Thymus (tissue), 11 donors: ENCODE results near the gene CCL4L2. TPM values are rescaled to one million over a fixed set of nuclear protein-coding genes. Genes with fewer than 3 reads are reported as not detected.
"Not testable (repeated sequence)": the region's sequence is repeated elsewhere in the genome, so short reads cannot be mapped to it uniquely, and the experiment has no call there.

ENCODE experiments used
- DNase-seq, 9 donors: peaks; one replicate each; pipeline ENCODE4 v3.0.0-alpha.2; 2013; ENCODE audit warnings: low spot score in 9 of 9, low read depth in 6 of 9, missing footprints in 1 of 9
- H3K27ac ChIP-seq, 2 donors: one replicate each; pipeline ENCODE4 v1.5.1; 2013; ENCODE audit warnings: control low read depth in 1 of 2, low read depth in 1 of 2, low read length in 1 of 2, mild to moderate bottlenecking in 1 of 2, moderate library complexity in 1 of 2
- H3K27me3 ChIP-seq, 2 donors: one replicate each; pipeline ENCODE4 v1.5.1; 2013; ENCODE audit warnings: low read length in 1 of 2; ENCODE audit not compliant: control insufficient read depth in 2 of 2, insufficient read depth in 1 of 2
- H3K36me3 ChIP-seq, 2 donors: one replicate each; pipeline ENCODE4 v1.5.1; 2013; ENCODE audit warnings: low read length in 1 of 2, mild to moderate bottlenecking in 1 of 2, moderate library complexity in 1 of 2; ENCODE audit not compliant: control insufficient read depth in 2 of 2, insufficient read depth in 2 of 2
- H3K4me1 ChIP-seq, 2 donors: one replicate each; pipeline ENCODE4 v1.5.1; 2013; ENCODE audit warnings: low read length in 2 of 2; ENCODE audit not compliant: control insufficient read depth in 2 of 2, insufficient read depth in 2 of 2
- H3K4me3 ChIP-seq, 2 donors: one replicate each; pipeline ENCODE4 v1.5.1; 2013; ENCODE audit warnings: low read length in 2 of 2, control low read depth in 1 of 2, mild to moderate bottlenecking in 1 of 2
- H3K9me3 ChIP-seq, 2 donors: one replicate each; pipeline ENCODE4 v1.5.1; 2013; ENCODE audit warnings: low read length in 1 of 2, mild to moderate bottlenecking in 1 of 2; ENCODE audit not compliant: control insufficient read depth in 2 of 2, insufficient read depth in 1 of 2
- WGBS: extraction: QIAGEN DNeasy Blood & Tissue Kit; methylation state at CpG from one replicate; pipeline ENCODE4 v1.1.7; 2013; 5-methylcytosine and 5-hydroxymethylcytosine counted together
- polyA plus RNA-seq: library from polyadenylated mRNA; stranded (reverse); fragments of 200-250 nt; gene quantifications from one replicate; pipeline ENCODE4 v1.2.3, GENCODE V29; 2013
- total RNA-seq: library from RNA; stranded (reverse); fragments of 120-200 nt; gene quantifications from one replicate; pipeline ENCODE4 v1.2.4, GENCODE V29; 2013
- donor health status: healthy.

The CCL4L2 gene
- total and polyA plus RNA-seq, 2 donors, result 2.4 to 11.8 TPM

DNA sequence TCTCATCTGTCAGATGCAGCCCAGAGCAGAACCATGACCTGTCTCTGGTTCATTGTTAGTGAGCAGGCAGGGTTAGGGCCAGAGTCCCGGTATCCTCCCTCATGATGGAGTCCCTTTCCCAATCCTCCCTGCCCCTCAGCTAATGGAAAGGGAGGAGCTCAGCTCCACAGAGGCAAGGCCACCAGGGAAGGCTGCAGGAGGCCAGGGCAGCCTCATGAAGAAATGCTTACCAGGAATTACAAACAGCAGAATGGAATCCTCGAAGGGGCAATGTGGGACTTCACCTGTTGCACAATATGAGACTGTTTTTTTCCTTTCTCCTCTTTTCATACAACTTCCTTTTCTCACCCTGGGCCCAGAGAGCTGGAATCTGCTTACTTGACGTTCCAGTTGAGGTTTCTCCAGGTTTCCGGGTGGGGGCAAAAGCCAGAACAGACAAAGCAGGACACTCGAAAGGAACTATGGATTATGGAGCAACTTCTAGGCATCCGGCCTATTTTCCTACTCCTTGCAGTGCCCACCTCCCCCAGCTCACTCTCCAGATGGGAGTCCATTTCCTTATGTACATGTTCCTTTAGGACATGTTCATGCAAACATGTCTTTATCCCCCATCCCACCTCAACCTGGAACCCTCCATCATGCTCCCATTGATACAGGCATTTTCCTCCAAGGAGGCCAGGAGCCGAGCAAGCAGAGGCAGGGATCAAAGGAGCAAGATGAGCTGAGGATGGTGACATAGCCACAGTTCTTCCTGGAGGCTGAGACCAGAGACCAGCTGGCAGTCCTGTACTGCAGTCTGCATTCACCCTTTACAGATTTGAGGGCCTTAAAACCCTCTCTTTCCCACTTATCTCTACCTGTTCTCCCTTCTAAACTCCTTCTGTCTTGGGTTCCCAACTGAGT lies 4.8 kb downstream of the CCL4L2 start:
- not testable (repeated sequence) for H3K4me1 ChIP-seq, DNase-seq

GRCh38 chr17:36219556-36219955 lies 8.7 kb downstream of the CCL4L2 start:
- H3K9me3 ChIP-seq, H3K27me3 ChIP-seq, DNase-seq, H3K36me3 ChIP-seq, H3K27ac ChIP-seq, H3K4me3 ChIP-seq, H3K4me1 ChIP-seq: not testable (repeated sequence)
- WGBS, result 100% methylated on average over 1 of the region's 1 CpG

More for the DNA sequence above, 4.8 kb downstream of the CCL4L2 start:
- not testable (repeated sequence) for H3K4me3 ChIP-seq, H3K27ac ChIP-seq, H3K27me3 ChIP-seq, H3K36me3 ChIP-seq, H3K9me3 ChIP-seq
- 95% methylated on average over 7 of the region's 7 CpGs for WGBS

DNA sequence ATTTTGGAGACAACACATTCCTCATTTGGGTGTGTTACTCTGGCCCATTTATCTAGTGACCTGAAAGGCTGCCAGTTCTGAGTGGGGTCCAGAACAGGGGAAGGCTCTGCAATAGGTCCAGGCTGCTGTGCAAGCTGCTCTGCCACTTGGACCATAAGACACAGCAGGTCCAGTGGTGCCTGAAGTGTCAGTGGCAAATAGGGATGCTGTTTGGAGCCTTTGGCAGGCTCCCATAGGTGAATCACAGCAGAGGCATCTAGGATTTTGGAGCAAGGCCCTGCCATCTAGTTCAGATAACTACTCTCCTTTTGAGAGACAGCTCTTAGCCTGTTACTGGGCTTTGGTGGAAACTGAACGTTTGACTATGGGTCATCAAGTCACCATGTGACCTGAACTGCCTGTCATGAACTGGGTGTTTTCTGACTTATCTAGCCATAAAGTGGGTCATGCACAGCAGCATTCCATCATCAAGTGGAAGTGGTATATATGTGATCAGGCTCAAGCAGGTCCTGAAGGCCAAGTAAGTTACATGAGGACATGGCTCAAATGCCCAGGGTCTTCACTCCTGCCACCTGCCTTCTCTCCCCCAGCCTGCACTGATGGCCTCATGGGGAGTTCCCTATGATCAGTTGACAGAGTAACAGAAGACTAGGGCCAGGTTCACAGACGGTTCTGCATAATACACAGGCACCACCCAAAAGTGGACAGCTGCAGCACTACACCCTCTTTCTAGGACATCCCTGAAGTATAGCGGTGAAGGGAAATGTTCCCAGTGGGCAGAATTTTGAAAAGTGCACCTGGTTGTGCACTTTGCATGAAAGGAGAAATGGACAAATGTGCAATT lies 10.1 kb downstream of the CCL4L2 start:
- H3K9me3 ChIP-seq, H3K4me1 ChIP-seq, DNase-seq, H3K36me3 ChIP-seq, H3K27me3 ChIP-seq, H3K4me3 ChIP-seq, H3K27ac ChIP-seq: not testable (repeated sequence)
- 91% methylated on average over 3 of the region's 3 CpGs for WGBS

DNA sequence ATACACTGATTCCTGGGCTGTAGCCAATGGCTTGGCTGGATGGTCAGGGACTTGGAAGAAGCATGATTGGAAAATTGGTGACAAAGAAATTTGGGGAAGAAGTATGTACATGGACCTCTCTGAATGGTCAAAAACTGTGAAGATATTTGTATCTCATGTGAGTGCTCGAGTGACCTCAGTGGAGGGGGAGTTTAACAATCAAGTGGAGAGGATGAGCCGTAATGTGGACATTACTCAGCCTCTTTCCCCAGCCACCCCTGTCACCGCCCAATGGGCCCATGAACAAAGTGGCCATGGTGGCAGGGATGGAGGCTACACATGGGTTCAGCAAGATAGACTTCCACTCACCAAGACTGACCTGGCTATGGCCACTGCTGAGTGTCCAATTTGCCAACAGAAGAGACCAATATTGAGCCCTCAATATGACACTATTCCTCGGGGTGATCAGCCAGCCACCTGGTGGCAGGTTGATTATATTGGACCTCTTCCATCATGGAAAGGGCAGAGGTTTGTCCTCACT lies 10.8 kb downstream of the CCL4L2 start:
- H3K4me3 ChIP-seq, H3K27me3 ChIP-seq, H3K27ac ChIP-seq, DNase-seq, H3K36me3 ChIP-seq, H3K4me1 ChIP-seq, H3K9me3 ChIP-seq: not testable (repeated sequence)
- 97% methylated on average over 4 of the region's 4 CpGs for WGBS

DNA sequence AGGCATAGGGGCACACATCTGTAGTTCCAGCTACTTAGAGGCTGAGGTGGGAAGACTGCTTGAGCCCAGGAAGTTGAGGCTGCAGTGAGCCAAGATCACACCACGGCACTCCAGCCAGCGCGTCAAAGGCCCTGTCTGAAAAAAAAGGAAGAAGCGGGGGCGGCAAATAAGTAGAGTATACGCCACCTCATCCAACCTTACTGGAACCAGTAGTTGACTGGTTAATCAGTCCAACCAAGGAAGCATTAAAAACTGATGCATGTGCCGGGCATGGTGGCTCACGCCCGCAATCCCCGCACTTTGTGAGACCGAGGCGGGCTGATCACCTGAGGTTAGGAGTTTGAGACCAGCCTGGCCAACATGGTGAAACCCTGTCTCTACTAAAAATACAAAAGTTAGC lies 12.1 kb downstream of the CCL4L2 start:
- H3K36me3 ChIP-seq, H3K27ac ChIP-seq, DNase-seq, H3K27me3 ChIP-seq, H3K4me3 ChIP-seq, H3K9me3 ChIP-seq, H3K4me1 ChIP-seq: not testable (repeated sequence)
- WGBS, result 96% methylated on average over 12 of the region's 12 CpGs

DNA sequence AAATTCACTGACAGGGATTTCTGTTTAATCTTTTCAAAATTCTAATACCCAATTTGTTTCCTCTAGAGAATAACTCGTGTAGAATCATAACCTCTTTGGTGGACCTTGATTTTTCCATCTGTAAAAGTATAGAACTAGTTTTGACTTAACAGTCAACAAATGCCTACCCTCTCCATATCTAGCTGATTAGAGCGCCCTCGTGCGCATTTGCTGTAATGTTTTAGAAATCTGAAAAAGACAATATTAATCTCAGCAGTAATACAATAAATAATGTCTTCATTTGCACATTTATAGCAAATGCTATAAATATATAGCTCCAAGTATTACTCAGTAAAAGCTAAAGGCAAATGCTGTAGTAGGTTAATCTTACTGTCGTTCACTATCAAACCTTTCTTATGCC lies 18.8 kb downstream of the CCL4L2 start:
- not testable (repeated sequence) for H3K36me3 ChIP-seq, DNase-seq, H3K4me1 ChIP-seq, H3K27ac ChIP-seq, H3K27me3 ChIP-seq, H3K4me3 ChIP-seq, H3K9me3 ChIP-seq
- WGBS, result 44% methylated on average over 4 of the region's 5 CpGs

- H3K4me1 ChIP-seq, DNase-seq, H3K27ac ChIP-seq, H3K27me3 ChIP-seq, H3K36me3 ChIP-seq, H3K4me3 ChIP-seq, H3K9me3 ChIP-seq: not testable (repeated sequence)
- 87% methylated on average over 3 of the region's 4 CpGs for WGBS
Observed at GRCh38 chr17:36242046-36242445, 31.2 kb downstream of the CCL4L2 start.
